ENCODE results near the gene THNSL1.

GRCh38 chr10:25061125-25061524 lies 44.7 kb downstream of the THNSL1 start:
- TF ChIP-seq E2F4 (CRISPR knock-in tag; IDR thresholded peaks at IDR 0.05; ENCODE audit: borderline replicate concordance, low read depth) (no peak), ZSCAN18 (CRISPR knock-in tag; IDR thresholded peaks at IDR 0.05) (no peak), NFYB (CRISPR knock-in tag; conservative IDR thresholded peaks at IDR 0.05; ENCODE audit: low read depth) (no peak), CTCF (IDR thresholded peaks at IDR 0.05) (no peak), ZBTB21 (CRISPR knock-in tag; IDR thresholded peaks at IDR 0.05; ENCODE audit: borderline replicate concordance) (no peak), PRDM15 (CRISPR knock-in tag; IDR thresholded peaks at IDR 0.05) (no peak)

All from WTC11 (cell line).